Tibial artery (tissue), 4 donors: ENCODE measurements around the gene HOXC4.

Experiments
- DNase-seq, 2 donors: peaks; one replicate each; pipeline ENCODE4 v3.0.0-alpha.2; 2019
- H3K27ac ChIP-seq, 2 donors: fragments of 200-600 bp; sonication (generic) in 1 of 2; 1 replicate in 1 of 2; 2 replicates in 1 of 2; pipeline ENCODE4 v1.5.1; 2018 to 2019; ENCODE audit warnings: mild to moderate bottlenecking in 1 of 2
- H3K27me3 ChIP-seq, 2 donors: fragments of 200-600 bp; sonication (generic) in 1 of 2; one replicate each; pipeline versions ENCODE4 v1.5.1 to v1.6.0; 2016 to 2019
- H3K36me3 ChIP-seq, 3 donors: fragments of 200-600 bp; sonication (generic) in 2 of 3; one replicate each; pipeline ENCODE4 v1.5.1; 2016 to 2019; ENCODE audit warnings: mild to moderate bottlenecking in 2 of 3
- H3K4me1 ChIP-seq, 4 donors: fragments of 200-600 bp; sonication (generic) in 2 of 4; 1 replicate in 3 of 4; 2 replicates in 1 of 4; pipeline ENCODE4 v1.5.1; 2016 to 2019
- H3K4me3 ChIP-seq, 2 donors: fragments of 200-600 bp; sonication (generic) in 1 of 2; 1 replicate in 1 of 2; 2 replicates in 1 of 2; pipeline ENCODE4 v1.5.1; 2018 to 2019; ENCODE audit warnings: mild to moderate bottlenecking in 2 of 2
- H3K9me3 ChIP-seq, 3 donors: fragments of 200-600 bp; sonication (generic) in 1 of 3; one replicate each; pipeline ENCODE4 v1.5.1; 2016 to 2019
- intact Hi-C: fragments of 100-400 bp; cut with DNase I; formaldehyde crosslinking; loops from one replicate; pipeline ENCODE4 v1.15.0; 2023; ENCODE audit warnings: low total_unique reads
- TF ChIP-seq, protein P1 (sequence below), 2 experiments: fragments of 200-600 bp in 1 of 2; fragments of 450-650 bp in 1 of 2; IDR thresholded peaks; one replicate each; pipeline ENCODE4 v1.5.1; 2017 to 2019; ENCODE audit warnings: antibody characterized with exemption in 2 of 2, mild to moderate bottlenecking in 1 of 2, moderate library complexity in 1 of 2

Gene HOXC4

DNA sequence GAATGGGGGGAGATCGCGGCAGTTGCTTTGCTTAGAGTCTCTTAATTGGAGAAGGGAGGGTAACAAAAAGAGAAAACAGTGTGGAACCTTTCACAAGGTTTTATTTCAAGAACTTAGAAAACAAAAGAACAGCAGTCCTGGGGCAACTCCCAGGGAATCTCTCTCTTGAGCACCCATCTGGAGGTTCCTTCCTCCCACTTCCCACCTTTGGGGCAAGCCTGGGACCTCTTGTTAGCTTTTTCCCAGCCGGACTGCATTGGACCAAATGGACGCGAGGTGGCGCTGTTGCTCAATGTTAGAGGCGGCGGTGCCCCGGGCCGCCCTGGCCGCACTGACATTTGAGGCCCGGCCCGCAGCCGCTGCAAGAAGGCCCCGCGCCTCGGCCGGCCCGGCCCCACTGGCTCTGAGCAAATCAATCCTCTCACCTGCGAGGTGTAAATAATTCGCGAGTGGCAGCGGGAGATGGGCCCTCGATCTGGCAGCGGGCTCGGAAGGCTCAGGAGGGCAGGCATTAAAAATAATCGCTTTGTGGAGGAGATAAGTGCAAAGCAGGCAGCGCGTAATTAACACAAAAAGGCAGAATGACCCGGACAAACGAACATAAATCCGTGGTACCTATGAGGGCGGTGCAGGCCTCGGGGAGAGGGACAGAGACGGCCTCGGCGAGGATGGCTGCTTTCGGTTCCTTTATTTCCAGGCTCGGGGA lies 47.6 kb upstream of the HOXC4 start:
- Histone ChIP-seq H3K9me3 (no peaks in the 10 kb centered on the region), H3K27me3 (no peaks in the 10 kb centered on the region), H3K4me1 (peaks cover 0 to 89% (median 62%) of the 10 kb centered on the region in 4 donors), H3K4me3 (peak overlapping the region; percentile 37 to 64), H3K36me3 (no peaks in the 10 kb centered on the region), H3K27ac (peak overlapping the region; percentile 66 to 93)
- peak; percentile 91 for DNase-seq
- intact Hi-C loops: loop anchor here (5.0 kb wide), 1 partner anchor 186 kb away; no protein-coding TSS in a partner anchor
- TF ChIP-seq, protein P1, sequence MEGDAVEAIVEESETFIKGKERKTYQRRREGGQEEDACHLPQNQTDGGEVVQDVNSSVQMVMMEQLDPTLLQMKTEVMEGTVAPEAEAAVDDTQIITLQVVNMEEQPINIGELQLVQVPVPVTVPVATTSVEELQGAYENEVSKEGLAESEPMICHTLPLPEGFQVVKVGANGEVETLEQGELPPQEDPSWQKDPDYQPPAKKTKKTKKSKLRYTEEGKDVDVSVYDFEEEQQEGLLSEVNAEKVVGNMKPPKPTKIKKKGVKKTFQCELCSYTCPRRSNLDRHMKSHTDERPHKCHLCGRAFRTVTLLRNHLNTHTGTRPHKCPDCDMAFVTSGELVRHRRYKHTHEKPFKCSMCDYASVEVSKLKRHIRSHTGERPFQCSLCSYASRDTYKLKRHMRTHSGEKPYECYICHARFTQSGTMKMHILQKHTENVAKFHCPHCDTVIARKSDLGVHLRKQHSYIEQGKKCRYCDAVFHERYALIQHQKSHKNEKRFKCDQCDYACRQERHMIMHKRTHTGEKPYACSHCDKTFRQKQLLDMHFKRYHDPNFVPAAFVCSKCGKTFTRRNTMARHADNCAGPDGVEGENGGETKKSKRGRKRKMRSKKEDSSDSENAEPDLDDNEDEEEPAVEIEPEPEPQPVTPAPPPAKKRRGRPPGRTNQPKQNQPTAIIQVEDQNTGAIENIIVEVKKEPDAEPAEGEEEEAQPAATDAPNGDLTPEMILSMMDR (IDR thresholded peaks at IDR 0.05): peak; percentile 90 to 98

GRCh38 chr12:54006559-54007220 lies 46.9 kb upstream of the HOXC4 start:
- peak overlapping the region; percentile 37 to 64 for H3K4me3 ChIP-seq
- intact Hi-C loops: loop anchor here (5.0 kb wide), 1 partner anchor 186 kb away; no protein-coding TSS in a partner anchor
- no peaks in the 10 kb centered on the region for H3K36me3 ChIP-seq
- TF ChIP-seq, protein P1 (IDR thresholded peaks at IDR 0.05): no peak
- peak overlapping the region; percentile 66 to 93 for H3K27ac ChIP-seq
- no peaks in the 10 kb centered on the region for H3K27me3 ChIP-seq
- no peak for DNase-seq
- peaks cover 0 to 85% (median 57%) of the 10 kb centered on the region in 4 donors for H3K4me1 ChIP-seq
- H3K9me3 ChIP-seq: no peaks in the 10 kb centered on the region

DNA sequence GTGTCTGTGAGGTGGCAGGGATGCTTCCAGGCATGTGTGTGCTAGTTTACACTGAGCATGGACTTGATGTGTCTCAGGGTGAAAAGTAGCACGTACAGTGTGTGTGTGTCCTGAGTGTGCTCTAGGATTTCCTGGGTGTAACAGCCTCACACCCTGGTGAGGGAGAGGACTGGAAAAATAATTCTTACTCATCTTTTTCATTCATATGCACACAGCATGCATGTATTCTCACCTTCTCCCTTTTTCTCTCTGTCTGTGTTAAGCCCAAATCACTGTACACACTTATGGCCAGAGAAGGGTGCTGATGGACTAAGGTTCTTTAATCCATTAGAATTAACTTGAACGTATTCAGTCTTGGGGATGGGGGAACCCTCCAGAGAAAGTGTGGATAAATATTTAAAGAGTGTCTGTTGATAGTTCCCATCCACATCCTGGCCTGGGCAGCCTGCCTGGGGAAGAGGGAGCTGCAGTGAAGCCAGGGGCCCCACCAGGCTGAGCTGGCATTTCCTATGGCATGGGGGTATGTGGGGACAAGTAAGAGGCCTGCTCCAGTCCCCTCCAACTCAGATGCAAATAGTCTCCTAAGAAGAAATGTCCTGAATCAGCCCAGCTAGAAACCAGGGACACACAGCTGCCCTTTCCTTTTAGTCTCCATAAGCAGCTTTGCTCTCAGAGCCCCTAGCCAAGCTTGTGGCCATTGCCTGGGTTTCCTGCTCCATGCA lies 45.9 kb upstream of the HOXC4 start:
- intact Hi-C loops: loop anchor here (5.0 kb wide), 1 partner anchor 185 kb away; no protein-coding TSS in a partner anchor
- TF ChIP-seq, protein P1 (IDR thresholded peaks at IDR 0.05): no peak
- no peaks in the 10 kb centered on the region for H3K36me3 ChIP-seq
- no peaks in the 10 kb centered on the region for H3K9me3 ChIP-seq
- H3K27me3 ChIP-seq: no peaks in the 10 kb centered on the region
- H3K4me1 ChIP-seq: peaks cover 0 to 83% (median 56%) of the 10 kb centered on the region in 4 donors
- H3K4me3 ChIP-seq: peak overlapping the region in 1 of 2 donors; percentile 64
- DNase-seq: no peak
- H3K27ac ChIP-seq: peak overlapping the region in 1 of 2 donors; percentile 98

DNA sequence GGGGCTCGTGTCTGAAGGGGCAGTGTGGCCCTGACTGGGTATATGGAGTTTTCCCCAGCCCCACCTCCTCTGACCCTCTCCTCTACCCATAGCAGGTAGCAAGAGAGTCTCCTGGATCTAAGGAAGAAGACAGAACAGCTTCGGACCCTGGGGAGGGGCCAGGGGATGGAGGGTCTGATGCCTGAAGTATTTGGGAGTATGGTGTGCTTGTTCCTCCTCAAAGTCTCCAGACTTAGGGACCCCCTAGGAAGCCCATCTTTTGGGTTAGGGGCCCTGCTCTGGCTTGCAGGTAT lies 45.4 kb upstream of the HOXC4 start:
- no peaks in the 10 kb centered on the region for H3K27me3 ChIP-seq
- no peaks in the 10 kb centered on the region for H3K36me3 ChIP-seq
- H3K4me1 ChIP-seq: peaks cover 0 to 83% (median 59%) of the 10 kb centered on the region in 4 donors
- H3K27ac ChIP-seq: peak overlapping the region; percentile 80 to 98
- intact Hi-C loops: loop anchor here (5.0 kb wide), 1 partner anchor 184 kb away; no protein-coding TSS in a partner anchor
- peak overlapping the region; percentile 59 to 64 for H3K4me3 ChIP-seq
- H3K9me3 ChIP-seq: no peaks in the 10 kb centered on the region
- TF ChIP-seq, protein P1 (IDR thresholded peaks at IDR 0.05): no peak
- DNase-seq: no peak

DNA sequence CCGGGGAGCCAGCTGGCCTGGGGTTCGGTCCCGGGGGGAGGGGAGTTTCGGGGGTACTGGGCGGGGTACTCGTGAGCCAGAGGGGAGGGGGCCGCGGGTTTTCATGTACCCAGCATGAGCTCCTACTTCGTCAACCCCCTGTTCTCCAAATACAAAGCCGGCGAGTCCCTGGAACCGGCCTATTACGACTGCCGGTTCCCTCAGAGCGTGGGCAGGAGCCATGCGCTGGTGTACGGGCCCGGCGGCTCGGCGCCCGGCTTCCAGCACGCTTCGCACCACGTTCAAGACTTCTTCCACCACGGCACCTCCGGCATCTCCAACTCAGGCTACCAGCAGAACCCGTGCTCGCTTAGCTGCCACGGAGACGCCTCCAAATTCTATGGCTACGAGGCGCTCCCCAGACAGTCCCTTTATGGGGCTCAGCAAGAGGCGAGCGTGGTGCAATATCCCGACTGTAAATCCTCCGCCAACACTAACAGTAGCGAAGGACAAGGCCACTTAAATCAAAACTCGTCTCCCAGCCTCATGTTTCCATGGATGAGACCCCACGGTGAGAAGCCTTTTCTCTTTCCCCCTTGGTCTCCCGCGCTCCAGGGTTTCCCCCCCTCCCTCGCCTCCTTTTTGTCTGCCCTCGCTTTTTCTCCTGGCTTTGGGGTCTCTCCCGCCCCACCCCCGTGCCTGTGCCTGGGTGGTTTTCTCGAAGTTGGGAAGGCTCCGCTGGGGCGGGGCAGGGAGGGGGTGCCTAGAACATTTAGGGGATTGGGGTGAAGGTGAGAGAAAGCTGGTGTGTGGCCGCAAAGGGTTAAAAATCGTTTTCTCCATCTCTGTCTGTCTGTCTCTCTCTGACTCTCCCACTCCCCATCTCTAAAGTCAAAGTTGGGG lies 44.2 kb upstream of the HOXC4 start:
- no peak for DNase-seq
- no peaks in the 10 kb centered on the region for H3K27me3 ChIP-seq
- intact Hi-C loops: loop anchor here (5.0 kb wide), 1 partner anchor 183 kb away; no protein-coding TSS in a partner anchor
- H3K4me1 ChIP-seq: peaks cover 0 to 83% (median 57%) of the 10 kb centered on the region in 4 donors
- H3K36me3 ChIP-seq: no peaks in the 10 kb centered on the region
- no peaks in the 10 kb centered on the region for H3K9me3 ChIP-seq
- peak overlapping the region; percentile 59 to 64 for H3K4me3 ChIP-seq
- peak overlapping the region; percentile 80 to 98 for H3K27ac ChIP-seq
- TF ChIP-seq, protein P1 (IDR thresholded peaks at IDR 0.05): no peak
